ENCODE results near the gene INO80B.

DNA sequence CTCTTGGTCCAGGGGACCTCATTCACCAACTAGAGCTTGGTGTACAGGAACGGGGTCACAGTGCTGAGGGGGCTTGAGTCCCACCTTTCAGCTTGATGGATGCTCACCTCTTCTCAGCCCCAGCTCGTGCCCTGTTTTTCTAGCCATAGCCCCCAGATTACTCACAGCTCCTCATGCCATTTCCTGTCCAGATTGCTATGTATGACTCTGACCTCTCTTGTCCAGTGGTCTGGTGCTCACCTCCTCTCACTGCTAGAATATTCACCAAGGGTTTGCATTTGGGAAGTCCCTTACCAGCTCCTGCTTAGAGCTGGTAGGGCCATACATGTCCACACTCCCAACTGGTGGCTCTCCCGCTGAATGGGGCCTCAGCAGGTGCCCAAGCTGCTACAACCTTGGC, 38.7 kb downstream of the INO80B start:
- TF ChIP-seq, protein P1, sequence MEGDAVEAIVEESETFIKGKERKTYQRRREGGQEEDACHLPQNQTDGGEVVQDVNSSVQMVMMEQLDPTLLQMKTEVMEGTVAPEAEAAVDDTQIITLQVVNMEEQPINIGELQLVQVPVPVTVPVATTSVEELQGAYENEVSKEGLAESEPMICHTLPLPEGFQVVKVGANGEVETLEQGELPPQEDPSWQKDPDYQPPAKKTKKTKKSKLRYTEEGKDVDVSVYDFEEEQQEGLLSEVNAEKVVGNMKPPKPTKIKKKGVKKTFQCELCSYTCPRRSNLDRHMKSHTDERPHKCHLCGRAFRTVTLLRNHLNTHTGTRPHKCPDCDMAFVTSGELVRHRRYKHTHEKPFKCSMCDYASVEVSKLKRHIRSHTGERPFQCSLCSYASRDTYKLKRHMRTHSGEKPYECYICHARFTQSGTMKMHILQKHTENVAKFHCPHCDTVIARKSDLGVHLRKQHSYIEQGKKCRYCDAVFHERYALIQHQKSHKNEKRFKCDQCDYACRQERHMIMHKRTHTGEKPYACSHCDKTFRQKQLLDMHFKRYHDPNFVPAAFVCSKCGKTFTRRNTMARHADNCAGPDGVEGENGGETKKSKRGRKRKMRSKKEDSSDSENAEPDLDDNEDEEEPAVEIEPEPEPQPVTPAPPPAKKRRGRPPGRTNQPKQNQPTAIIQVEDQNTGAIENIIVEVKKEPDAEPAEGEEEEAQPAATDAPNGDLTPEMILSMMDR (IDR thresholded peaks at IDR 0.05), result no peak
- TF ChIP-seq POLR2A (IDR thresholded peaks at IDR 0.05), result no peak
